K562 (cell line): ENCODE data around the gene CNOT1. TPM values are rescaled to one million over a fixed set of nuclear protein-coding genes. Genes with fewer than 3 reads are reported as not detected.

Experiments
- ASH1L ChIP-seq: fragments of 450-650 bp; IDR thresholded peaks from 2 replicates; pipeline ENCODE4 v1.6.1; 2018; ENCODE audit warnings: borderline replicate concordance, mild to moderate bottlenecking, low read depth; ENCODE audit not compliant: partially characterized antibody
- CGGBP1 ChIP-seq: fragments of 250-450 bp; sonication (Bioruptor Pico); IDR thresholded peaks from 2 replicates; pipeline ENCODE4 v1.9.0; 2021; ENCODE audit warnings: mild to moderate bottlenecking
- E2F5 ChIP-seq: sonication (generic); formaldehyde crosslinking; IDR thresholded peaks from 2 replicates; pipeline ENCODE4 v1.8.0; 2022; ENCODE audit warnings: mild to moderate bottlenecking, missing genetic modification reagents
- E2F6 ChIP-seq, 2 experiments: IDR thresholded peaks; 2 replicates each; pipeline ENCODE4 v1.6.1; 2011; ENCODE audit warnings: borderline replicate concordance in 1 of 2, control low read depth in 1 of 2, low read depth in 1 of 2, low read length in 1 of 2, mild to moderate bottlenecking in 1 of 2, mixed read lengths in 1 of 2, moderate library complexity in 1 of 2; ENCODE audit not compliant: insufficient read depth in 1 of 2, insufficient read length in 1 of 2, poor library complexity in 1 of 2, severe bottlenecking in 1 of 2; ENCODE audit errors: extremely low read depth in 1 of 2
- HES1 ChIP-seq: fragments of 450-650 bp; IDR thresholded peaks from 2 replicates; pipeline ENCODE4 v1.6.1; 2016; ENCODE audit warnings: low read depth, mild to moderate bottlenecking, moderate library complexity
- NFRKB ChIP-seq: fragments of 450-650 bp; IDR thresholded peaks from 2 replicates; pipeline ENCODE4 v1.6.1; 2016; ENCODE audit warnings: low read depth
- RNF219 ChIP-seq: fragments of 250-450 bp; sonication (Bioruptor Pico); IDR thresholded peaks from 2 replicates; pipeline ENCODE4 v1.5.0; 2022; ENCODE audit warnings: mild to moderate bottlenecking
- STAT6 ChIP-seq: sonication (generic); formaldehyde crosslinking; IDR thresholded peaks from 2 replicates; pipeline ENCODE4 v1.8.1; 2023; ENCODE audit warnings: mild to moderate bottlenecking, missing genetic modification reagents
- TEAD4 ChIP-seq, 2 experiments: sonication (generic) in 1 of 2; formaldehyde crosslinking in 1 of 2; IDR thresholded peaks; 2 replicates each; pipeline versions ENCODE4 v1.6.1 to v1.8.0; 2012 to 2022; ENCODE audit warnings: borderline replicate concordance in 1 of 2, inconsistent platforms in 1 of 2, low read length in 1 of 2, mild to moderate bottlenecking in 1 of 2, missing genetic modification reagents in 1 of 2
- ZBED1 ChIP-seq: IDR thresholded peaks from 2 replicates; pipeline ENCODE4 v1.6.1; 2014
- ZBTB12 ChIP-seq: fragments of 250-450 bp; sonication (Bioruptor Pico); IDR thresholded peaks from 2 replicates; pipeline ENCODE4 v1.4.0; 2020
- ZNF134 ChIP-seq: fragments of 250-450 bp; sonication (Bioruptor Pico); conservative IDR thresholded peaks from 2 replicates; pipeline ENCODE4 v1.4.0; 2020
- ZNF280B ChIP-seq: fragments of 250-450 bp; sonication (Bioruptor Pico); IDR thresholded peaks from 2 replicates; pipeline ENCODE4 v1.5.1; 2021; ENCODE audit warnings: mild to moderate bottlenecking
- ZNF76 ChIP-seq: fragments of 250-450 bp; sonication (Bioruptor Pico); IDR thresholded peaks from 2 replicates; pipeline ENCODE4 v1.4.0; 2020; ENCODE audit warnings: mild to moderate bottlenecking, moderate library complexity, borderline replicate concordance
- polyA plus RNA-seq, 8 experiments: library from polyadenylated mRNA; depleted of rRNA in 4 of 8; stranded (reverse) in 5 of 8; unstranded in 3 of 8; fragments of >200 nt; fragmentation: Nextera tagmentation in 2 of 8; fragmentation: Illumina TruSeq in 1 of 8; extraction: Ambion mirVana in 2 of 8; extraction: Trizol in 1 of 8; gene quantifications; 2 replicates each; pipeline versions ENCODE4 v1.2.1 to v1.2.3, GENCODE V29; 2011 to 2014; ENCODE audit warnings: inconsistent platforms in 1 of 8, missing spikeins in 1 of 8
- total RNA-seq, 7 experiments: library from RNA; depleted of rRNA in 6 of 7; stranded (reverse); fragments of >200 nt in 6 of 7; fragmentation: Illumina TruSeq in 2 of 7; extraction: Trizol in 2 of 7; gene quantifications; 2 replicates each; pipeline versions ENCODE4 v1.2.1 to v1.2.3, GENCODE V29; 2011 to 2021; ENCODE audit warnings: low replicate concordance in 1 of 7

CNOT1 gene
- total and polyA plus RNA-seq, 9 of the 15 experiments (the other 6 are each of a cell fraction or from before 2014, with no cell fraction given): 110 to 270 (median 220) TPM

- TF ChIP-seq HES1: no peak
- no peak for TF ChIP-seq ZNF76 (CRISPR knock-in tag)
- no peak for TF ChIP-seq RNF219
- TF ChIP-seq ZNF134: no peak
- TF ChIP-seq ZBED1: no peak
- TF ChIP-seq ZNF280B: no peak
- no peak for TF ChIP-seq ASH1L
- no peak for TF ChIP-seq ZBTB12 (CRISPR knock-in tag)
- TF ChIP-seq TEAD4 (IDR thresholded peaks at IDR 0.05; ENCODE audit: low read length): no peak
- 0 out of 2 replicates have a peak, but pooled peaks have one; percentile 70 for TF ChIP-seq TEAD4 (CRISPR knock-in tag; IDR thresholded peaks at IDR 0.05; ENCODE audit: borderline replicate concordance)
- no peak; the same call in 1 of the 2 replicates for TF ChIP-seq NFRKB
- TF ChIP-seq E2F6 (IDR thresholded peaks at IDR 0.05; ENCODE audit: borderline replicate concordance in 1 of 2, extremely low read depth in 1 of 2, insufficient read depth in 1 of 2, insufficient read length in 1 of 2, low read depth in 1 of 2, low read length in 1 of 2, poor library complexity in 1 of 2, severe bottlenecking in 1 of 2): no peak
- no peak for TF ChIP-seq STAT6 (CRISPR knock-in tag)
- no peak for TF ChIP-seq CGGBP1 (CRISPR knock-in tag)
- no peak for TF ChIP-seq E2F5 (CRISPR knock-in tag)
These were observed 537 bp downstream of the CNOT1 start (continued) for GRCh38 chr16:58628845-58629732.
